Keratinocyte (primary cell): Measurements from ENCODE around the gene KCNH2. TPM values are rescaled to one million over a fixed set of nuclear protein-coding genes. Genes with fewer than 3 reads are reported as not detected.

Experiments used
- DNase-seq: peaks from one replicate; pipeline ENCODE4 v3.0.0-alpha.2; 2011; ENCODE audit warnings: low read depth, missing footprints, low spot score
- FAIRE-seq: peaks from 2 replicates; lab custom pipeline; 2011; peaks lifted over from hg19 to GRCh38; lab: Jason Lieb, UNC
- H2AFZ ChIP-seq: 2 replicates; pipeline ENCODE4 v1.6.0; 2012; ENCODE audit warnings: low read length, control low read depth, inconsistent platforms; ENCODE audit not compliant: control insufficient read depth
- H3K27ac ChIP-seq: 2 replicates; pipeline ENCODE4 v1.5.1; 2011; ENCODE audit warnings: low read length; ENCODE audit not compliant: control insufficient read depth, insufficient read depth
- H3K27me3 ChIP-seq: 3 replicates; pipeline ENCODE4 v1.6.0; 2011; ENCODE audit warnings: low read length; ENCODE audit not compliant: control insufficient read depth, insufficient read depth; ENCODE audit errors: extremely low read depth
- H3K36me3 ChIP-seq, 2 experiments: 2 replicates in 1 of 2; 3 replicates in 1 of 2; pipeline ENCODE4 v1.5.1; 2011; ENCODE audit warnings: low read length in 2 of 2, mild to moderate bottlenecking in 1 of 2; ENCODE audit not compliant: control insufficient read depth in 2 of 2, insufficient read depth in 2 of 2; ENCODE audit errors: extremely low read depth in 1 of 2
- H3K4me1 ChIP-seq: 3 replicates; pipeline ENCODE4 v1.5.1; 2011; ENCODE audit warnings: low read length; ENCODE audit not compliant: control insufficient read depth, insufficient read depth; ENCODE audit errors: extremely low read depth
- H3K4me2 ChIP-seq: 3 replicates; pipeline ENCODE4 v1.6.0; 2011; ENCODE audit warnings: low read depth, low read length; ENCODE audit not compliant: control insufficient read depth, insufficient read depth; ENCODE audit errors: extremely low read depth
- H3K4me3 ChIP-seq, 3 experiments: fragments of 200-600 bp in 1 of 3; sonication (generic) in 1 of 3; 2 replicates in 2 of 3; 3 replicates in 1 of 3; pipeline ENCODE4 v1.5.1; 2011 to 2016; ENCODE audit warnings: low read length in 3 of 3, mild to moderate bottlenecking in 3 of 3, control low read depth in 2 of 3, inconsistent platforms in 1 of 3, low read depth in 1 of 3, mixed read lengths in 1 of 3, mixed run types in 1 of 3, moderate library complexity in 1 of 3; ENCODE audit not compliant: control insufficient read depth in 2 of 3, insufficient read depth in 2 of 3; ENCODE audit errors: extremely low read depth in 1 of 3
- H3K79me2 ChIP-seq: 2 replicates; pipeline ENCODE4 v1.6.0; 2012; ENCODE audit warnings: low read length; ENCODE audit not compliant: control insufficient read depth, insufficient read depth
- H3K9ac ChIP-seq: 3 replicates; pipeline ENCODE4 v1.6.0; 2011; ENCODE audit warnings: low read length; ENCODE audit not compliant: control insufficient read depth, insufficient read depth; ENCODE audit errors: extremely low read depth
- H3K9me1 ChIP-seq: 3 replicates; pipeline ENCODE4 v1.6.0; 2011; ENCODE audit warnings: low read length; ENCODE audit not compliant: control insufficient read depth, insufficient read depth; ENCODE audit errors: extremely low read depth
- H3K9me3 ChIP-seq: 2 replicates; pipeline ENCODE4 v1.5.1; 2012; ENCODE audit warnings: low read depth, low read length; ENCODE audit not compliant: control insufficient read depth
- H4K20me1 ChIP-seq: 3 replicates; pipeline ENCODE4 v1.6.0; 2011; ENCODE audit warnings: low read length; ENCODE audit not compliant: control insufficient read depth, insufficient read depth; ENCODE audit errors: extremely low read depth
- EZH2 ChIP-seq: IDR thresholded peaks from one replicate; pipeline ENCODE4 v1.6.1; 2012; ENCODE audit warnings: inconsistent platforms, mild to moderate bottlenecking, low read length, moderate library complexity
- dilution Hi-C: fragments of 300-500 bp; cut with MboI; formaldehyde crosslinking; loops from one replicate; pipeline ENCODE4 v1.7.0; 2020; ENCODE audit warnings: low sequenced_read_pairs; ENCODE audit not compliant: extremely low pct_ligation_motif_present
- polyA plus RNA-seq, 5 experiments: library from polyadenylated mRNA; depleted of rRNA in 3 of 5; stranded (reverse) in 3 of 5; stranded (forward) in 1 of 5; unstranded in 1 of 5; fragments of >200 nt; gene quantifications; 1 replicate in 1 of 5; 2 replicates in 3 of 5; 3 replicates in 1 of 5; pipeline versions ENCODE4 v1.2.1 to v1.2.3, GENCODE V29; 2011 to 2012; ENCODE audit warnings: missing spikeins in 2 of 5, low read depth in 1 of 5, low replicate concordance in 1 of 5
- TF ChIP-seq, protein P1 (sequence below), 3 experiments: IDR thresholded peaks in 1 of 3; conservative IDR thresholded peaks in 1 of 3; optimal IDR thresholded peaks in 1 of 3; 2 replicates in 2 of 3; 3 replicates in 1 of 3; pipeline versions ENCODE3 to v1.5.1; 2011; ENCODE audit warnings: low read length in 3 of 3, mild to moderate bottlenecking in 3 of 3, moderate library complexity in 2 of 3, control low read depth in 1 of 3, inconsistent platforms in 1 of 3; ENCODE audit not compliant: insufficient read depth in 2 of 3; ENCODE audit errors: extremely low read depth in 1 of 3

KCNH2 gene
- polyA plus RNA-seq, 1 donor (not counting 4 experiments of a cell fraction or from before 2014, with no cell fraction given): 0.03 TPM

DNA sequence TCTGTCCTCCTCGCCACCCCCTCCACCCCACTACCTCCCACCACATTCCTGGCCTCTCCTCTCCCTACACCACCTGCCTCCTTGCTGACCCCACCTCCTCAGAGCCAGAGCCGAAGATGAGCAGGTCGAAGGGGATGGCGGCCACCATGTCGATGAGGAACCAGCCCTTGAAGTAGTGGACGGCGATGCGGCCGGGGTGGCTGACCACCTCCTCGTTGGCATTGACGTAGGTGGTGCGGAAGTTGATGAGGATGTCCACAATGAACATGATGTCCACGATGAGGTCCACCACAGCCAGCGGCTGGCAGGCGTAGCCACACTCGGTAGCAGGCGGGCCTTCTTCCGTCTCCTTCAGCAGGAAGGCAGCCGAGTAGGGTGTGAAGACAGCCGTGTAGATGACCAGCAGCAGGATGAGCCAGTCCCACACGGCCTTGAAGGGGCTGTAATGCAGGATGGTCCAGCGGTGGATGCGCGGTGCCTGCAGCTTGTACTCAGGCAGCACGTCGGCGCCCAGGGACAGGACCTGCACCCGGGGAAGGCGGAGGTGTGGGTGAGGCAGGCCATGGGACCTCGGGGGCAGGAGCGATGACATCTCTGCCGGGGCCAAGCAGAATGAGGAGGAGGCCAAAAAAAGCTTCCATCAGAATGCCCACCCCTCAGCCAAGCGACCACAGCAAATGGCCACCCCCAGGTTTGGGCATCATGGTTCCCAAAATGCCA lies 25.6 kb downstream of the KCNH2 start:
- DNase-seq: no peak
- Histone ChIP-seq H3K9me3 (no peaks in the 10 kb centered on the region), H3K4me2 (no peak overlapping the region), H3K9me1 (no peaks in the 10 kb centered on the region), H2AFZ (no peak overlapping the region), H3K27me3 (peaks cover 43% of the 10 kb centered on the region), H3K79me2 (no peaks in the 10 kb centered on the region), H3K36me3 (no peaks in the 10 kb centered on the region), H3K27ac (no peak overlapping the region), H3K4me1 (no peaks in the 10 kb centered on the region), H4K20me1 (no peaks in the 10 kb centered on the region), H3K9ac (no peak overlapping the region), H3K4me3 (no peak overlapping the region)
- dilution Hi-C loops: no loop called here
- no peak for FAIRE-seq
- no peak for TF ChIP-seq EZH2
- TF ChIP-seq, protein P1, sequence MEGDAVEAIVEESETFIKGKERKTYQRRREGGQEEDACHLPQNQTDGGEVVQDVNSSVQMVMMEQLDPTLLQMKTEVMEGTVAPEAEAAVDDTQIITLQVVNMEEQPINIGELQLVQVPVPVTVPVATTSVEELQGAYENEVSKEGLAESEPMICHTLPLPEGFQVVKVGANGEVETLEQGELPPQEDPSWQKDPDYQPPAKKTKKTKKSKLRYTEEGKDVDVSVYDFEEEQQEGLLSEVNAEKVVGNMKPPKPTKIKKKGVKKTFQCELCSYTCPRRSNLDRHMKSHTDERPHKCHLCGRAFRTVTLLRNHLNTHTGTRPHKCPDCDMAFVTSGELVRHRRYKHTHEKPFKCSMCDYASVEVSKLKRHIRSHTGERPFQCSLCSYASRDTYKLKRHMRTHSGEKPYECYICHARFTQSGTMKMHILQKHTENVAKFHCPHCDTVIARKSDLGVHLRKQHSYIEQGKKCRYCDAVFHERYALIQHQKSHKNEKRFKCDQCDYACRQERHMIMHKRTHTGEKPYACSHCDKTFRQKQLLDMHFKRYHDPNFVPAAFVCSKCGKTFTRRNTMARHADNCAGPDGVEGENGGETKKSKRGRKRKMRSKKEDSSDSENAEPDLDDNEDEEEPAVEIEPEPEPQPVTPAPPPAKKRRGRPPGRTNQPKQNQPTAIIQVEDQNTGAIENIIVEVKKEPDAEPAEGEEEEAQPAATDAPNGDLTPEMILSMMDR (optimal IDR thresholded peaks at IDR 0.05 in 1 of 3, IDR thresholded peaks at IDR 0.05 in 1 of 3, conservative IDR thresholded peaks at IDR 0.05 in 1 of 3; ENCODE audit: extremely low read depth in 1 of 3, insufficient read depth in 2 of 3, low read length in 3 of 3): no peak

DNA sequence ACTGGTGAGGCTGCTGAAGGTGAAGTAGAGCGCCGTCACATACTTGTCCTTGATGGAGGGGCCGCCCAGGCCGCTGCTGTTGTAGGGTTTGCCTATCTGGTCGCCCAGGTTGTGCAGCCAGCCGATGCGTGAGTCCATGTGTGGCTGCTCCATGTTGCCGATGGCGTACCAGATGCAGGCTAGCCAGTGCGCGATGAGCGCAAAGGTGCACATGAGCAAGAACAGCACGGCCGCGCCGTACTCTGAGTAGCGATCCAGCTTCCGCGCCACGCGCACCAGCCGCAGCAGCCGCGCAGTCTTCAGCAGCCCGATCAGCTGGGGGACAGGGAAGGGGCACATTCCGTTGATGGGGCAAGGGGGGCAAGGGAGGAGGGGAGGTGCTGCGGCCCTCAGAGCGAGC lies 26.6 kb downstream of the KCNH2 start:
- Histone ChIP-seq H3K9me1 (no peaks in the 10 kb centered on the region), H3K27me3 (peaks cover 43% of the 10 kb centered on the region), H3K27ac (no peak overlapping the region), H3K4me2 (no peak overlapping the region), H3K79me2 (no peaks in the 10 kb centered on the region), H3K9ac (no peak overlapping the region), H3K4me1 (no peaks in the 10 kb centered on the region), H4K20me1 (no peaks in the 10 kb centered on the region), H3K4me3 (no peak overlapping the region), H2AFZ (no peak overlapping the region), H3K9me3 (no peaks in the 10 kb centered on the region), H3K36me3 (no peaks in the 10 kb centered on the region)
- DNase-seq (no peak), FAIRE-seq (no peak)
- dilution Hi-C loops: no loop called here
- TF ChIP-seq, protein P1 (optimal IDR thresholded peaks at IDR 0.05 in 1 of 3, IDR thresholded peaks at IDR 0.05 in 1 of 3, conservative IDR thresholded peaks at IDR 0.05 in 1 of 3; ENCODE audit: extremely low read depth in 1 of 3, insufficient read depth in 2 of 3, low read length in 3 of 3): no peak
- no peak for TF ChIP-seq EZH2
